HG03442 (cell line): ENCODE data around the gene FNDC11.
"Not testable (repeated sequence)": the region's sequence is repeated elsewhere in the genome, so short reads cannot be mapped to it uniquely, and the experiment has no call there.

Experiments used
- ATAC-seq: cut with Tn5 transposase; IDR thresholded peaks from one replicate; pipeline ENCODE4 v1.9.1; 2021; ENCODE audit warnings: mild to moderate bottlenecking, moderate library complexity; ENCODE audit not compliant: unreplicated experiment

Gene FNDC11

GRCh38 chr20:63565021-63565698 lies 11.2 kb downstream of the FNDC11 start:
- no peak for ATAC-seq

GRCh38 chr20:63565699-63566335 lies 11.9 kb downstream of the FNDC11 start:
- no peak for ATAC-seq

- no peak for ATAC-seq
Observed at GRCh38 chr20:63566395-63567135, 12.6 kb downstream of the FNDC11 start.

- no peak for ATAC-seq
Observed at GRCh38 chr20:63567136-63567385, 13.1 kb downstream of the FNDC11 start.

GRCh38 chr20:63567386-63568169 lies 13.6 kb downstream of the FNDC11 start:
- peak; percentile 43 for ATAC-seq

GRCh38 chr20:63568170-63568981 lies 14.4 kb downstream of the FNDC11 start:
- ATAC-seq, result peak; percentile 21

- no peak for ATAC-seq
Observed at GRCh38 chr20:63568986-63569949, 15.3 kb downstream of the FNDC11 start.

- no peak for ATAC-seq
Observed at GRCh38 chr20:63570281-63571086, 16.5 kb downstream of the FNDC11 start.

GRCh38 chr20:63571087-63571478 lies 17.1 kb downstream of the FNDC11 start:
- not testable (repeated sequence) for ATAC-seq

- ATAC-seq, result no peak
Observed at GRCh38 chr20:63572071-63572787, 18.3 kb downstream of the FNDC11 start.

- ATAC-seq, result no peak
Observed at GRCh38 chr20:63572788-63573646, 19.1 kb downstream of the FNDC11 start.

- no peak for ATAC-seq
Observed at GRCh38 chr20:63573647-63574131, 19.7 kb downstream of the FNDC11 start.

- ATAC-seq, result no peak
Observed at GRCh38 chr20:63574156-63574828, 20.3 kb downstream of the FNDC11 start, which contains the start of gene HELZ2. Gene HELZ2, minus strand, starts transcription at chr20:63574239. Its CDS starts 1,854 bp downstream, at chr20:63572385.

GRCh38 chr20:63574829-63575743 lies 21.1 kb downstream of the FNDC11 start:
- no peak for ATAC-seq

- no peak for ATAC-seq
Observed at GRCh38 chr20:63576311-63576710, 22.4 kb downstream of the FNDC11 start.
